Measurements from ENCODE around the gene DENND4A.

DNA sequence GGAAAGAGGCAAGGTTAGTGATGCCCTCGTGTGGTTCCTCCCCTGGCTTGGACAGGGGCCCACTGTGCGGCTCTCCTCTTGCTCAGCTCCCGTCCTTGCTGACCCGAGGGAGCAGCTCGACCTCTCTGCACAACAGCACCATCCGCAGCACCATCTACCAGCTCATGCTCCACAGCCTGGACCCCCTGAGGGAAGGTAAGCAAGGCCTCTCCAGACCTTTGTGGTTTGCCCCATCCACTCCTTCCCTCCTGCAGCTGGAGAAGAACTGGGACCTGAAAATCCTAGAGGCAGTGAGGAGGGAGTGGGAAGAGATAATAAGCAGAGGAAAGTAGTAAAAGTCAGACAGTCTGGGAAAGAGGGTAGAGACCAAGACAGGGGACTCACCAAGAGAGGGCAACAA lies 152.6 kb downstream of the DENND4A start:
- TF ChIP-seq, protein P1, sequence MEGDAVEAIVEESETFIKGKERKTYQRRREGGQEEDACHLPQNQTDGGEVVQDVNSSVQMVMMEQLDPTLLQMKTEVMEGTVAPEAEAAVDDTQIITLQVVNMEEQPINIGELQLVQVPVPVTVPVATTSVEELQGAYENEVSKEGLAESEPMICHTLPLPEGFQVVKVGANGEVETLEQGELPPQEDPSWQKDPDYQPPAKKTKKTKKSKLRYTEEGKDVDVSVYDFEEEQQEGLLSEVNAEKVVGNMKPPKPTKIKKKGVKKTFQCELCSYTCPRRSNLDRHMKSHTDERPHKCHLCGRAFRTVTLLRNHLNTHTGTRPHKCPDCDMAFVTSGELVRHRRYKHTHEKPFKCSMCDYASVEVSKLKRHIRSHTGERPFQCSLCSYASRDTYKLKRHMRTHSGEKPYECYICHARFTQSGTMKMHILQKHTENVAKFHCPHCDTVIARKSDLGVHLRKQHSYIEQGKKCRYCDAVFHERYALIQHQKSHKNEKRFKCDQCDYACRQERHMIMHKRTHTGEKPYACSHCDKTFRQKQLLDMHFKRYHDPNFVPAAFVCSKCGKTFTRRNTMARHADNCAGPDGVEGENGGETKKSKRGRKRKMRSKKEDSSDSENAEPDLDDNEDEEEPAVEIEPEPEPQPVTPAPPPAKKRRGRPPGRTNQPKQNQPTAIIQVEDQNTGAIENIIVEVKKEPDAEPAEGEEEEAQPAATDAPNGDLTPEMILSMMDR (conservative IDR thresholded peaks at IDR 0.05 in 1 of 2, IDR thresholded peaks at IDR 0.05 in 1 of 2; ENCODE audit: extremely low read depth in 1 of 2, insufficient read depth in 1 of 2, low read depth in 1 of 2, low read length in 2 of 2): no peak
- TF ChIP-seq EZH2 (IDR thresholded peaks at IDR 0.05; ENCODE audit: borderline replicate concordance, low read length): no peak

All from mammary epithelial cell (primary cell).